SK-N-SH treated with all-trans-retinoic acid at 6 μM for 48 hours (cell line): Measurements from ENCODE around the gene RAG1.

Experiments
- CSRNP3 ChIP-seq: fragments of 250-450 bp; sonication (Bioruptor Pico); IDR thresholded peaks from 2 replicates; pipeline ENCODE4 v1.5.1; 2021; ENCODE audit warnings: mild to moderate bottlenecking, moderate library complexity
- ESRRG ChIP-seq: fragments of 250-450 bp; sonication (Bioruptor Pico); IDR thresholded peaks from 2 replicates; pipeline ENCODE4 v1.6.1; 2021; ENCODE audit warnings: mild to moderate bottlenecking
- PATZ1 ChIP-seq: fragments of 250-450 bp; sonication (Bioruptor Pico); IDR thresholded peaks from 2 replicates; pipeline ENCODE4 v1.8.0; 2020; ENCODE audit warnings: mild to moderate bottlenecking, moderate library complexity, borderline replicate concordance
- RARB ChIP-seq: fragments of 250-450 bp; sonication (Bioruptor Pico); IDR thresholded peaks from 2 replicates; pipeline ENCODE4 v1.8.0; 2021; ENCODE audit warnings: mild to moderate bottlenecking, moderate library complexity
- TOX ChIP-seq: fragments of 250-450 bp; sonication (Bioruptor Pico); IDR thresholded peaks from 2 replicates; pipeline ENCODE4 v1.8.0; 2021; ENCODE audit warnings: mild to moderate bottlenecking, moderate library complexity, borderline replicate concordance
- TF ChIP-seq, protein P1 (sequence below): fragments of 250-450 bp; sonication (Bioruptor Pico); IDR thresholded peaks from 2 replicates; pipeline ENCODE4 v1.5.1; 2020; ENCODE audit warnings: low read depth, mild to moderate bottlenecking, moderate library complexity

DNA sequence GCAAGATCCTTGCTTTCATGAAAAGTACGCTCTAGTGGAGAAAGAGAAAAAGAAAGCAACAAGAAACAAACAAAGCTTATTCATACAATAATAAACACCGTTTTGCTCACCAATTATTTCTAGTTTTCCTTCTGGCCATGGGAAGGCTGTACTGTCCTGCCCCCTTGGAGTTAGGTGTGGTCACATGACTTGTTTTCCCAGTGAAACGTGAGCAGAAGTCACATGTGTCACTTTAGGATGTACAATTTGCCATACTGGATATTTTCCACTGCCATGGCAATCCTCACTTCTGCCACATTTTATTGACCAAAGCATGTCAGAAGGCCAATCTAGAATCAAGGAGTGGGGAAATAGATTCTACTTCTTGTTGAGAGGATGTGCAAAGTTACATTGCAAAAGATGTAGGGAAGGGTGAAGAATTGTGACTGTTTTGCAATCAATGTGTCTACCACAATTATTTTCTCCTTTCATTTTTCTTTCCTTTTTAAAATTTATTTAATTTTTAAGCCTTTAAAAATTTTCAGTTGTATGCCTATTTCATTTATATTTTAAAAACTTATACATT, 33.4 kb upstream of the RAG1 start:
- TF ChIP-seq, protein P1, sequence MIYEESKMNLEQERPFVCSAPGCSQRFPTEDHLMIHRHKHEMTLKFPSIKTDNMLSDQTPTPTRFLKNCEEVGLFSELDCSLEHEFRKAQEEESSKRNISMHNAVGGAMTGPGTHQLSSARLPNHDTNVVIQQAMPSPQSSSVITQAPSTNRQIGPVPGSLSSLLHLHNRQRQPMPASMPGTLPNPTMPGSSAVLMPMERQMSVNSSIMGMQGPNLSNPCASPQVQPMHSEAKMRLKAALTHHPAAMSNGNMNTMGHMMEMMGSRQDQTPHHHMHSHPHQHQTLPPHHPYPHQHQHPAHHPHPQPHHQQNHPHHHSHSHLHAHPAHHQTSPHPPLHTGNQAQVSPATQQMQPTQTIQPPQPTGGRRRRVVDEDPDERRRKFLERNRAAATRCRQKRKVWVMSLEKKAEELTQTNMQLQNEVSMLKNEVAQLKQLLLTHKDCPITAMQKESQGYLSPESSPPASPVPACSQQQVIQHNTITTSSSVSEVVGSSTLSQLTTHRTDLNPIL (CRISPR knock-in tag) = no peak
- no peak for TF ChIP-seq PATZ1 (CRISPR knock-in tag)
- TF ChIP-seq TOX (CRISPR knock-in tag) = no peak
- TF ChIP-seq CSRNP3 (CRISPR knock-in tag) = no peak
- TF ChIP-seq ESRRG (CRISPR knock-in tag) = no peak
- no peak for TF ChIP-seq RARB (CRISPR knock-in tag)
